Thoracic aorta (tissue), 2 donors: ENCODE measurements around the gene CCDC85A. TPM values are rescaled to one million over a fixed set of nuclear protein-coding genes. Genes with fewer than 3 reads are reported as not detected.

Experiments
- ATAC-seq: fragments of 150-250 bp; one replicate; pipeline ENCODE4 v1.8.0; 2017; ENCODE audit warnings: low read depth; ENCODE audit not compliant: insufficient number of reproducible peaks, low FRiP score
- DNase-seq: peaks from one replicate; pipeline ENCODE4 v3.0.0-alpha.2; 2020; ENCODE audit warnings: low spot score
- H3K27ac ChIP-seq, 2 donors: fragments of 200-600 bp; sonication (generic); 1 replicate in 1 of 2; 2 replicates in 1 of 2; pipeline ENCODE4 v1.5.1; 2016; ENCODE audit warnings: mild to moderate bottlenecking in 2 of 2, moderate library complexity in 2 of 2
- H3K27me3 ChIP-seq: fragments of 200-600 bp; sonication (generic); replicated peaks from 2 replicates; pipeline ENCODE4 v1.6.0; 2016; ENCODE audit warnings: mild to moderate bottlenecking; ENCODE audit not compliant: insufficient read depth
- H3K36me3 ChIP-seq: fragments of 200-600 bp; sonication (generic); one replicate; pipeline ENCODE4 v1.5.1; 2016
- H3K4me1 ChIP-seq, 2 donors: fragments of 200-600 bp; sonication (generic); 1 replicate in 1 of 2; 2 replicates in 1 of 2; pipeline versions ENCODE4 v1.5.1 to v1.6.0; 2016; ENCODE audit warnings: low read depth in 2 of 2, mild to moderate bottlenecking in 1 of 2; ENCODE audit not compliant: control insufficient read depth in 1 of 2
- H3K4me3 ChIP-seq: fragments of 200-600 bp; sonication (generic); 2 replicates; pipeline ENCODE4 v1.5.1; 2016; ENCODE audit warnings: mild to moderate bottlenecking
- H3K9me3 ChIP-seq: fragments of 200-600 bp; sonication (generic); 2 replicates; pipeline ENCODE4 v1.5.1; 2016
- total RNA-seq, 2 donors: library from RNA; depleted of rRNA; stranded (reverse); fragments of >200 nt; gene quantifications; one replicate each; pipeline versions ENCODE4 v1.1.0 to v1.2.3, GENCODE V29; 2016
- TF ChIP-seq, protein P1 (sequence below): fragments of 200-600 bp; sonication (generic); IDR thresholded peaks from one replicate; pipeline ENCODE4 v1.5.1; 2019; ENCODE audit warnings: antibody characterized with exemption

CCDC85A gene
- total RNA-seq, 2 donors from 2014 or later, result 3.7 to 4.2 TPM

DNA sequence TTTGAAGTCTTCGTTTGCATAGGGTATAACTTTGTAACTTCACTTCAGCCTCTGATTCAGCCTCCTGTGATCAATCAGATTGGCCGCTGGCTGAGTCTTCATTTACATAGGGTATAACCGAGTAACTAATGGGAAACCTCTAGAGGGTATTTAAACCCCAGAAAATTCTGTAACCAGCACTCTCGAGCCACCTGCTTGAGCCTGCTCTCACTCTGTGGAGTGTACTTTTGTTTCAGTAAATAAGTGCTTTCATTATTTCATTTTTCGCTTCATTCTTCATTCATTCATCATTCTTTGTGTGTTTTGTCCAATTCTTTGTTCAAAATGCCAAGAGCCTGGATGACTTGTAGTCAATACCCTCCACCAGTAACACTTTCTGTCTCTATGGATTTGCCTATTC lies 56.4 kb downstream of the CCDC85A start:
- H3K27ac ChIP-seq, result no peak overlapping the region
- no peaks in the 10 kb centered on the region for H3K27me3 ChIP-seq
- TF ChIP-seq, protein P1, sequence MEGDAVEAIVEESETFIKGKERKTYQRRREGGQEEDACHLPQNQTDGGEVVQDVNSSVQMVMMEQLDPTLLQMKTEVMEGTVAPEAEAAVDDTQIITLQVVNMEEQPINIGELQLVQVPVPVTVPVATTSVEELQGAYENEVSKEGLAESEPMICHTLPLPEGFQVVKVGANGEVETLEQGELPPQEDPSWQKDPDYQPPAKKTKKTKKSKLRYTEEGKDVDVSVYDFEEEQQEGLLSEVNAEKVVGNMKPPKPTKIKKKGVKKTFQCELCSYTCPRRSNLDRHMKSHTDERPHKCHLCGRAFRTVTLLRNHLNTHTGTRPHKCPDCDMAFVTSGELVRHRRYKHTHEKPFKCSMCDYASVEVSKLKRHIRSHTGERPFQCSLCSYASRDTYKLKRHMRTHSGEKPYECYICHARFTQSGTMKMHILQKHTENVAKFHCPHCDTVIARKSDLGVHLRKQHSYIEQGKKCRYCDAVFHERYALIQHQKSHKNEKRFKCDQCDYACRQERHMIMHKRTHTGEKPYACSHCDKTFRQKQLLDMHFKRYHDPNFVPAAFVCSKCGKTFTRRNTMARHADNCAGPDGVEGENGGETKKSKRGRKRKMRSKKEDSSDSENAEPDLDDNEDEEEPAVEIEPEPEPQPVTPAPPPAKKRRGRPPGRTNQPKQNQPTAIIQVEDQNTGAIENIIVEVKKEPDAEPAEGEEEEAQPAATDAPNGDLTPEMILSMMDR, result no peak
- H3K4me3 ChIP-seq, result no peak overlapping the region
- ATAC-seq (no peak), DNase-seq (no peak)
- H3K9me3 ChIP-seq, result peaks cover 5% of the 10 kb centered on the region
- no peaks in the 10 kb centered on the region for H3K4me1 ChIP-seq
- H3K36me3 ChIP-seq, result no peaks in the 10 kb centered on the region

DNA sequence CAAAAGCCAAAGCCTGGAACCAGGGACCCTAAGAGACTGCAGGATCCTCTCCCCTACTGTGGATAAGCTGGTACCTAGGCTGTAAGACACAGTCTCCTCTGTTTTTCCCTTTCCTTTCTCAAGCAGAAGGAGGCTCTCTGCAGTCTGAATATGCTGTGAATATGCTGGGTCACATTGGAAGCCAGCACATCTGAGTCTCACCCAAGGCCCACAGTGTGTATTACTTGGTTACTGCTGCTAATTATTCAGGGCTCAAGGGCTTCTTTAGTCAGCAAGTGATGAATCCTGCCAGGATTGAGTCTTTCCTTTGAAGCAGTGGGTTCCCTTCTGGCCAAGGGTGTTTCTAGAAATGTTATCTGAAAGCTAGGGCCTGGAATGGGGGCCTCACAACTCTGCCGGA lies 60.7 kb downstream of the CCDC85A start:
- Histone ChIP-seq H3K27ac (no peak overlapping the region), H3K36me3 (no peaks in the 10 kb centered on the region), H3K4me3 (no peak overlapping the region), H3K9me3 (peaks cover 5% of the 10 kb centered on the region), H3K27me3 (no peaks in the 10 kb centered on the region), H3K4me1 (no peaks in the 10 kb centered on the region)
- TF ChIP-seq, protein P1, result no peak
- ATAC-seq, result no peak
- DNase-seq, result no peak

DNA sequence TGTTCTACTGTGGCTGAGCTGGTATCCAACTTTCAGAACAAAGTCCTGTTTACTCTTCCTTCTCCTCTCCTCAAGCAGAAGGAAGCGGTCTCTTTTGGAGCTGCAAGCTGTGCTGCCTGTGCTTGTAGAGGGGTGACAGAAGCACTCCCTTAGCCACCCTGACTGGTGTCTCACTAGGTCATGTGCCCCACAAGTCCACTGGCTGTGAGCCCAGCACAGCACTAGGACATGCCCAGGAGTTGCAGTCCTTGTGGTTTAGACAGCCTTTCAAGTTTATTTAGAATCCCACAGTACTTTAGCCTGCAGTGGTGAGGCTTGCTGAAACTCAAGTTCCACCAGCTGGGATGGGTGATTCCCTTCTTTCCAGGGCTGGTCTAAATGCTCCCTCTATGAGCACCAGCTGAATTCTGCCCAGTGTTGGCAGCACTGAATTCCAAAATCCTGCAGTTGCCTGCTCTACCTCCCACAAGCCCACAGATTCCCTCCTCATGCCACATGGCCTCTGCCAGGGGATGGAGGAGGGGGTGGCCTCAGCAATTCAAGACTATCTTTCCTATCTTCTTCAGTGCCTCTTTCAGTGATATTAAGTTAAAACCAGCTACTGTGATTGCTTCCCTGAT lies 61.2 kb downstream of the CCDC85A start:
- no peak overlapping the region for H3K4me3 ChIP-seq
- H3K27ac ChIP-seq, result no peak overlapping the region
- no peaks in the 10 kb centered on the region for H3K36me3 ChIP-seq
- H3K27me3 ChIP-seq, result no peaks in the 10 kb centered on the region
- DNase-seq, result no peak
- no peaks in the 10 kb centered on the region for H3K4me1 ChIP-seq
- TF ChIP-seq, protein P1, result no peak
- ATAC-seq, result no peak
- peaks cover 4% of the 10 kb centered on the region for H3K9me3 ChIP-seq

DNA sequence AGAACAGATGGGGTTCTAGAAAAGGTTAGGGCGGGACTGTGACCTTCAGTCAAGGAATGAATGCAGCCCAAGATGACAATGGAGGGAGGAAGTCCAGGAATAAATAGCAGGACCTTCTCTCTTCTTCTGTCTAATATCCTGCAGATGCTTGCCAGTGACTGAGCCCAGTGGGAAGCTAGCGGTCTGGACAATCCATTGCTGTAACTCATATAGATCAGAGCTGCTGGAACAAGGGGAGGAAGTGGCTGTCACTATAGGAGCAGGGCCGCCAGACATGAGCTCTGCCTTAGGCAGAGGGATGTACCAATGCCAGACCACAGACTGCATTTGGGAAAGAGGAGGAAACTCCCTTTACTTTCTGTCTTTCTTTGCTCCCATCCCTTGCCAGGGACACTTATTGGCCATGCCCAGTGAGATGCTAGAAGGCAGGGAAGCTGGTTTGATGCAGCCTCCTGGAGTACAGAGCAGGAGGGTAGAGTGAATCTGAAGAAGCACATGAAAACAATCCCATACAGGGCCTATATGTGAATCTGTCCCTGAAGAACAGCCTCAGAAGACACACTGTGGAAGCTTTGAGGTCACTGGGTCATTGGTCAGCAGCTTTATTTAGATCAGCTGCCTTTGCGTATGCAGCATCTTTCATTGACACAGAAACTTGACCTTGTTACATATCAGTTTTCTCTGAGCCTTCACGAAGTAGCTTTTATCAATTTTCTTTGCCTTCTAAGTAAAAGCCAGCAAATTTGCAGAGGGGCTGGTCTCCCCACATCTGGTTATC lies 65.4 kb downstream of the CCDC85A start:
- no peaks in the 10 kb centered on the region for H3K36me3 ChIP-seq
- H3K4me1 ChIP-seq, result no peaks in the 10 kb centered on the region
- H3K9me3 ChIP-seq, result no peaks in the 10 kb centered on the region
- no peak overlapping the region for H3K27ac ChIP-seq
- TF ChIP-seq, protein P1, result no peak
- no peaks in the 10 kb centered on the region for H3K27me3 ChIP-seq
- DNase-seq (no peak), ATAC-seq (no peak)
- no peak overlapping the region for H3K4me3 ChIP-seq

DNA sequence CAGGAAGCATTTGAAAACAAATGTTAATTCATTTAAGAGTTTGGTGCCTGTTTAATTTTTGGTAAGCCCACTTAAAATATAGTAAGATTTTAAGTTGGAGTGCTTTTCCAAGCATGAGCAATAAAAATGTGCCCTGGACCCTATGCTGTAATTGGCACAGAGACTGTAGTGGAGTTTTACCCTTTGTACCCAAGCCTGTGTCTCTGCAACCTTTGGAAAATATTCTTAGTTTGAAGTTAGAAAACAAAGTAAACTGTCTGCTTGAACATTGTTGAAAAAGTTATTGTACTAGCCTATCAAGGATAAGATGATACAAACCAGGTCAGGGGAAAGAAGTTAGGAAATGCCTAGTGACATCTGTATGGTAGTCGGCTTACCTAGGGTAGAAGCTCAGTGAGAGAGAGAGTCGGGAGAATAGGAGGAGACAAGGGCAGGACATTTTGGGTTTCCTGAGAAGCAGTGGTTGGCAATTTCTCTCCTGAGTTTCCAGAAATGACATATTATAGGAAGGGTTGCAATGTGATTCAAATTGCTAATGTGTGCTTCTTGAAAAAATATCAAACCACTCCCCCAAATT lies 66.5 kb downstream of the CCDC85A start:
- Histone ChIP-seq H3K27ac (no peak overlapping the region), H3K4me1 (no peaks in the 10 kb centered on the region), H3K36me3 (no peaks in the 10 kb centered on the region), H3K9me3 (no peaks in the 10 kb centered on the region), H3K27me3 (no peaks in the 10 kb centered on the region), H3K4me3 (no peak overlapping the region)
- ATAC-seq, result no peak
- TF ChIP-seq, protein P1, result no peak
- no peak for DNase-seq
